OCI-LY3 (cell line): Measurements from ENCODE around the gene VIL1.

ENCODE experiments used
- EZH2phosphoT487 ChIP-seq: fragments of 200-600 bp; shearing (Covaris generic); IDR thresholded peaks from 2 replicates; pipeline ENCODE4 v1.6.1; 2018; ENCODE audit warnings: antibody characterized with exemption, mixed run types, low read depth
- TF ChIP-seq, protein P1 (sequence below): fragments of 200-600, 300-600 bp; sonication (generic); IDR thresholded peaks from 2 replicates; pipeline ENCODE4 v1.5.1; 2014; ENCODE audit warnings: antibody characterized with exemption, low read length, low read depth

- TF ChIP-seq, protein P1, sequence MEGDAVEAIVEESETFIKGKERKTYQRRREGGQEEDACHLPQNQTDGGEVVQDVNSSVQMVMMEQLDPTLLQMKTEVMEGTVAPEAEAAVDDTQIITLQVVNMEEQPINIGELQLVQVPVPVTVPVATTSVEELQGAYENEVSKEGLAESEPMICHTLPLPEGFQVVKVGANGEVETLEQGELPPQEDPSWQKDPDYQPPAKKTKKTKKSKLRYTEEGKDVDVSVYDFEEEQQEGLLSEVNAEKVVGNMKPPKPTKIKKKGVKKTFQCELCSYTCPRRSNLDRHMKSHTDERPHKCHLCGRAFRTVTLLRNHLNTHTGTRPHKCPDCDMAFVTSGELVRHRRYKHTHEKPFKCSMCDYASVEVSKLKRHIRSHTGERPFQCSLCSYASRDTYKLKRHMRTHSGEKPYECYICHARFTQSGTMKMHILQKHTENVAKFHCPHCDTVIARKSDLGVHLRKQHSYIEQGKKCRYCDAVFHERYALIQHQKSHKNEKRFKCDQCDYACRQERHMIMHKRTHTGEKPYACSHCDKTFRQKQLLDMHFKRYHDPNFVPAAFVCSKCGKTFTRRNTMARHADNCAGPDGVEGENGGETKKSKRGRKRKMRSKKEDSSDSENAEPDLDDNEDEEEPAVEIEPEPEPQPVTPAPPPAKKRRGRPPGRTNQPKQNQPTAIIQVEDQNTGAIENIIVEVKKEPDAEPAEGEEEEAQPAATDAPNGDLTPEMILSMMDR = no peak
- TF ChIP-seq EZH2phosphoT487 = no peak
These were observed 58.3 kb downstream of the VIL1 start for GRCh38 chr2:218477247-218477646.
